OCI-M2 (cell line): ENCODE data around the gene MOK.
"Not testable (repeated sequence)": the region's sequence is repeated elsewhere in the genome, so short reads cannot be mapped to it uniquely, and the experiment has no call there.

Source experiments
- DNase-seq: peaks from one replicate; lab custom pipeline; 2025; ENCODE audit not compliant: unreplicated experiment; lab: John Stamatoyannopoulos, UW

The MOK gene

DNA sequence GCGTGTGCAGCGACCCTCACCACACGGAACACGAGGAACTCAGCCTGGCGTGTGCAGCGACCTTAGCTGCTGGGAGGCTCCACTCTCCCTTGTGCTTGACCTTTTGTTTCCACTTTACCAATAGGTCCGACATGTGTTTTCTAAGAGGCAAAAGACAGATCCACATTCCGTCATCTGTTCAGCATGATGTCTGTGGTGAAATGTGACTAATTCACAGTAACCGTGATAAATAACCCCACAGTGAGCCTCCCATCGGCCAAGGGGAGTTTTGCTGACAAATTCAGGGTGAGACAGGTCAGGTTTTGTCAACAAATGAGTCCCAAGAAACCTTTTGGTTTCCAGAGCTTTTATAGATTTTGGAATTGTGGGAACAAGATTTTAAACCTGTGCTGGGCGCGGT is 55.9 kb downstream of the MOK start:
- no peak for DNase-seq

DNA sequence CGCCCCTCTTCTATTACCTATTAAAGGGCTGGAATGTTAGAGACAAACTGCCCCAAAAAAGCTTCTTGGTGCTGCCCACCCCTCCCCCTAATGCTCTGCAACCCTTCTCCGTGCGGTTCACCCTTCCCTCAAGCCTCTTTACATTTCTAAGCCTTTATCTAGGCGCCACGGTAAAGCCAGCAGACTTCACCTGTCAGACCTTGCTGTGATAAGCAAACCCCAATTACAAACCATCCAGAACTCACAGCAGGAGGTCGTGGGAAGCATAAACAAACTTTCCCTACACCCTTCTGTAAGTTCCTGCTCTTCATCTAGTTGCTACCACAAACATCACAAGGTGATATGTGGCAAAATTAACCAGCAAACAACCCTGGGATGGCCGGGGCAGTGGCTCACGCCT is 56.8 kb downstream of the MOK start:
- DNase-seq: no peak

DNA sequence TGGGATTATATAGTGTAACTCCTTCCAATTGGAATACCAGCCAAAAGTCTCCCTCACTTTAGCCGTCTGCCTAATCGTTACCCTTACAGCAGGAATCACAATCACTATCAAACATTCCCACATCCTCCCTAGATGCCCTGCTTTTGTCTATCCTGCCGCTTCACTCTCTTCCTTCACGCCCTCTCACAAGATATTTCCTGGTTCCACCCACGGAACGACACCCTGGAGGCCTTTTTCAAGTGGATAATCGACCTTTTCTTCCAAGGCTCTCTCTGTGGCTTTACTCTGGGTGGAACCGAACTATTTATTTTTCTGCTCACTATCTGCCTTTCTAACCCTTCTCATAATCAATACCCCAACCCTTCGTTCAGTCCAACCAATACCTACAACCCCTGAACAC is 58.9 kb downstream of the MOK start:
- DNase-seq: no peak

DNA sequence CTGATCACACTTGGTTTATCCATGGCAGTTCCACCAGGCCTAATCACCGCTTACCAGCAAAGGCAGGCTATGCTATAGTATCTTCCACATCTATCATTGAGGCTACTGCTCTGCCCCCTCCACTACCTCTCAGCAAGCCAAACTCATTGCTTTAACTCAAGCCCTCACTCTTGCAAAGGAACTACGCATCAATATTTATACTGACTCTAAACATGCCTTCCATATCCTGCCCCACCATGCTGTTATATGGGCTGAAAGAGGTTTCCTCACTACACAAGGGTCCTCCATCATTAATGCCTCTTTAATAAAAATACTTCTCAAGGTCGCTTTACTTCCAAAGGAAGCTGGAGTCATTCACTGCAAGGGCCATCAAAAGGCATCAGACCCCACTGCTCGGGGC is 61.2 kb downstream of the MOK start:
- not testable (repeated sequence) for DNase-seq

DNA sequence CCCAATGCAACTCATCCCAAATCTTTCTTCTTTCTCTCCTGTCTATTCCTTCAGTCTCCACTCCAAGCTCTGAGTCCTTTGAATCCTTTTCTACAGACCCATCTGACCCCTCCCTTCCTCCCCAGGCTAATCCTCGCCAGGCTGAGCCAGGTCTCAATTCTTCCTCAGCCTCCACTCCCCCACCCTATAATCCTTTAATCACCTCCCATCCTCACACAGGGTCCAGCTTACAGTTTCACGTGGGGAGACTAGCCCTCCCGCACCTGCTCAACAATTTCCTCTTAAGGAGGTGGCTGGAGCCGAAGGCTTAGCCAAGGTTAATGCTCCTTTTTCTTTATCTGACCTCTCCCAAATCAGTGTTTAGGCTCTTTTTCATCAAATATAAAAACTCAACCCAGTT is 63.8 kb downstream of the MOK start:
- DNase-seq: no peak

DNA sequence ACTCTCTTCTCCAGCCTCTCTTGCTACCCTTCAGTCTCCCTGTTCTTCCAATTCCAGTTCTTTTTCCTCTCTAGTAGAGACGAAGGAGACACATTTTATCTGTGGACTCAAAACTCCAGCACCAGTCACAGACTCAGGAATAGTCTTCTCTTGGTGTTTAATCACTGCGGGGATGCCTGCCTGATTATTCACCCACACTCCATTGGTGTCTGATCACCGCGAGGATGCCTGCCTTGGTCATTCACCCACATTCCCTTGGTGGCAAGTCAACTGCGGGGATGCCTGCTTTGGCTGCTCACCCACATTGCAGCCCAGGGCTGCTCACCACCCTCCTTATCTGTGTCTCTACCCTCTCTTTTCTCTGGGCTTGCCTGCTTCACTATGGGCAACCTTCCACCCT is 64.5 kb downstream of the MOK start:
- not testable (repeated sequence) for DNase-seq

DNA sequence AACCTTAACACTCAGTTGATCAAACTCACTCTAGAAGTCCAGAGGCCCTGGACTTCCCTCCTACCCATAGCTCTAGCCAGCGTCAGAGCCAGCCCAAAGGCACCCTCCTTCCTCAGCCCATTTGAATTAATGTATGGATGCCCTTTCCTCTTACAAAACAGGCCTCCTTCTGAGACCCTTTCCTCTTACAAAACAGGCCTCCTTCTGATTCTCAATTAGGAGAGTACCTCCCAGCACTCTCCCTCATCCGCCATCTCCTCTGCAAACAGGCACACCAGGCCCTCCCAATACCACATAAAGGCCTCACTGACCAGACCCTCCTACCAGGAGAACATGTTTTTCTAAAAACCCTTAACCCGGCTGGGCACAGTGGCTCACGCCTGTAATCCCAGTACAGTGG is 65.7 kb downstream of the MOK start:
- DNase-seq: no peak

DNA sequence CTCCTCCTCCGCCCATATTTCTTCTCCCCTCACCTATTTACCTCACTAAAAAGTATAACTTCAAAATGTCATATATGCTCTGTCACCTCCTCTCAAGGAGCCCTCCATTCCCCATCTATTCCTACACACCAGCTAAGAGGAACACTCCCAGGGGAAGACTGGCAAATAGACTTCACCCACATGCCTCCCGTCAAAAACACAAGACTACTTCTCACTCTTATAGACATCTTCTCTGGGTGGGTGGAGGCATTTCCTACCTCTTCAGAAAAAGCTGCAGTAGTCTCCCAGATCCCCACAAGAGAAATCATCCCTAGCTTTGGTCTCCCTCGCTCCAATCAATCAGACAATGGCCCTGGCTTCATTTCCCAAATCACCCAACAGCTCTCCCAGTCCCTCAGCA is 66.2 kb downstream of the MOK start:
- DNase-seq: no peak

DNA sequence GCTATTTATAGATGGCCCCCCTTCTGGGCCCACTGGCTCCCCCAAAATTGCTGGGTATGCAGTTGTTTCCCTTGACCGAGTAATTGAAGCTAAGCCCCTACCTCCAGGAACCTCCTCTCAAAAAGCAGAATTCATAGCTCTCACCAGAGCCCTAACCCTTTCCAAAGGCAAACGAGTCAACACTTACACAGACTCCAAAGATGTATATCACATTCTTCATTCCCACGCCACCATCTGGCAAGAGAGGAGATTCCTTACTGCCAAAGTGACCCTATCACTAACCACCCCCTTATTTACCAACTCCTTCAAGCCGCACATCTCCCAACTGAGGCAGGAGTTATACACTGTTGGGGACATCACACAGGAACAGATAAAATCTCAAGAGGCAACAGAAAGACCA is 66.8 kb downstream of the MOK start:
- DNase-seq: no peak

DNA sequence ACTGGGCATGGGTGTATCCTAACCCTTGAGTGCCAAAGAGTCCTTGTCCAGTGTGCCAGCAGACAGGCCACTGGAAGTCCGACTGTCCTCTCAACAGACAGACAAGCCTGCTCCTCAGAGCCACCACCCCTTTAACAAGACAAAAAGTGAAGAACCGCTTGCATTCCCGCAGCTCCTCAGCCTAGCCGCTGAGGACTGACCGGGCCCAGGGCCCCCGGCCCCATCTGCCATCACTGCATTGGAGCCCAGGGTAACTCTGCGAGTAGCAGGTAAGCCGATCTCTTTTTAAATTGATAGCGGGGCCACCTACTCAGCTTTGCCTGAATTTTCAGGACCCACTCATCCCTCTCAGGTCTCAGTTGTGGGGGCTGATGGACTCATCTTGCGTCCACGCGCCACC is 68.9 kb downstream of the MOK start:
- no peak for DNase-seq

DNA sequence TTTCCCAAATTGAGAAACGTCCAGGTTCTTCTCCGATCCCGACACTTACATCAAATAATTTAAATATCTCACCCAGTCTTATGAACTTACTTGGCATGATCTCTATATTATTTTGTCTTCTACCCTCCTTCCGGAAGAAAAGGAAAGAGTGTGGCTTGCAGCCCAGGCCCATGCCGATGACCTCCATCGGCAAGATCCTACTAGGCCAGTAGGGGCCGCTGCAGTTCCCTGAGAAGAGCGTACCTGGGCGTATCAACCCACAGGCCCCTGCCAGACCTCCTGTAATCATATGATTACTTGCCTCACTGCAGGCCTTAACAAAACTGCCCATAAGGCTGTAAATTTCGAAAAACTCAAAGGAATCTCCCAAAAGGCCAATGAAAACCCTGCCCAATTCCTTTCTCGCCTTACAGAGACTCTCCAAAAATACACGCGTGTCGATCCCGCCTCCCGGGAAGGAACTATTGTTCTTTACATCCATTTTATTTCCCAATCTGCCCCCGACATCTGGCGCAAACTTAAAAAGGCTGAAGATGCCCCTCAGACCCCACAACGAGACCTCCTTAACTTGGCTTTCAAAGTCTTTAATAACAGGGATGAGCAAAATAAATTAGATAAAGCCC is 69.6 kb downstream of the MOK start:
- no peak for DNase-seq

DNA sequence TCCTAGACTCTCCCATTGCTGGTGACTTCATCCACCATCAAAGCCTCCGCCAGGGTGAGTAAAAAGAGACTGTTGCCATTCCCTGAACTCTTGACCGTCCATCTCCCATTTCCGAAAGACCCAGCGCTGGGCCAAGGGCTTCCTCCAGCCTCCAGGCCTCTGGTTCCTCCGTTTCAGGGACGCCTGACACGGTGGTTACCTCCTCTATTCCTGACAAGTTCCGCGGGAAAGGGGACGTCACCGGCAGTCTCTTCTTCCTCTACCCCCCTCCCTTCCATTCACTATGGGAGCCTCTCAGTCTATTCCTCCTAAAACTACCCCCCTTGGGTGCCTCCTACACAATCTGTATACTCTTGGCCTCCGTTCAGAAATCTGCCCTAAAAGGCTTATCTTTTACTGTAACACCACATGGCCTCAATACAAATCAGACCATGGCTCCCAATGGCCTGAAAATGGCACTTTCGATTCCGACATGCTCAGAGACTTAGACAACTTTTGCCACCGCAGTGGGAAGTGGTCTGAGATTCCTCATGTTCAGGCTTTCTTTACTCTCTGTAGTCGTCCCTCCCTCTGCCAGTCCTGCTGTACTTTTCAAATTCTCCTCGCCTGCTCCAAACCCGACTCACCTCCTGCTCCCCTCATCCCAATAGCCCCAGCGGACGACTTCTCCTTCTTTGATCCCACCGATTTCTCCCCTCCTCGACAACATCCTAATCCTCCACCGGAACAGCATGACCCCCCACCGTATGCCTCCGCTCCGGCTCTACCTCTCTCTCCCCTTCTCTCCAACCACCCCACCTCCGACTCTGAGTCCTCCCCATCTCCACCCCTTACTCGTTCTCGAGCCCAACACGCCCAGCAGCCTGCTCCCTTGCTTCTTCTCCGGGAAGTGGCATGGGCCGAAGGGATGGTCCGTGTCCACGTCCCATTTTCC is 70.4 kb downstream of the MOK start:
- DNase-seq: no peak

DNA sequence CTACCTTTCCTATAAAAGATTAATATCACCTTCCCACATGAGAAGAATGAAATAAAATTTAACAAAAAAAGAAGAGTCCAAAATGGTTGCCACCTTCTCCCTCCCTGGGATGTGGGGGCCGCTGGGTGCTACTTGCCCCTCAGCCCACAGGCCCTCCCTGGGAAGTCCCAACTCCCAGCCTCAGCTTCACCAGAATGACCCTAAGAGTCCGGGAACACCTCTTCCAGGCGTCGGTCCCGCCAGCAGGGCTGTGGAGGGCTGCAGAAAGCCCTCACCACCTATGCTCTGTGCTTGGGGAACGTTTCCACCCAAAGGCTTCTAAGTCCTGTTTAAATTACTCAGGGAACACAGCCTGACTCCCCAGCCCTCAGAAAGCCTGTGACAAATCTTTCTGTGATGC is 71.9 kb downstream of the MOK start:
- no peak for DNase-seq

DNA sequence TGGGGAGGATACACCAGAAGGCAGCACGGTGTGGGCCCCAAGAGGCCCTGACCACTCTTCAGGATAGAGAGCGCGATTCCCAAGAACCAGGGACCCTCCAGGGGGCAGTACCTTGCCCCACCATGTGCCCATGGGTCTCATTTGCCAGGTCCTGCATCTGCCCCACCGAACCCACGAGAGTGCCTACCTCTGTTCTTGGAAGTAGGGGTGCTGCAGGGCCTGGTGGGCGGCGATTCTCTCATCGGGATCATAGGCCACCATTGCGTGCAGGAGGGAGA is 72.7 kb downstream of the MOK start:
- no peak for DNase-seq

DNA sequence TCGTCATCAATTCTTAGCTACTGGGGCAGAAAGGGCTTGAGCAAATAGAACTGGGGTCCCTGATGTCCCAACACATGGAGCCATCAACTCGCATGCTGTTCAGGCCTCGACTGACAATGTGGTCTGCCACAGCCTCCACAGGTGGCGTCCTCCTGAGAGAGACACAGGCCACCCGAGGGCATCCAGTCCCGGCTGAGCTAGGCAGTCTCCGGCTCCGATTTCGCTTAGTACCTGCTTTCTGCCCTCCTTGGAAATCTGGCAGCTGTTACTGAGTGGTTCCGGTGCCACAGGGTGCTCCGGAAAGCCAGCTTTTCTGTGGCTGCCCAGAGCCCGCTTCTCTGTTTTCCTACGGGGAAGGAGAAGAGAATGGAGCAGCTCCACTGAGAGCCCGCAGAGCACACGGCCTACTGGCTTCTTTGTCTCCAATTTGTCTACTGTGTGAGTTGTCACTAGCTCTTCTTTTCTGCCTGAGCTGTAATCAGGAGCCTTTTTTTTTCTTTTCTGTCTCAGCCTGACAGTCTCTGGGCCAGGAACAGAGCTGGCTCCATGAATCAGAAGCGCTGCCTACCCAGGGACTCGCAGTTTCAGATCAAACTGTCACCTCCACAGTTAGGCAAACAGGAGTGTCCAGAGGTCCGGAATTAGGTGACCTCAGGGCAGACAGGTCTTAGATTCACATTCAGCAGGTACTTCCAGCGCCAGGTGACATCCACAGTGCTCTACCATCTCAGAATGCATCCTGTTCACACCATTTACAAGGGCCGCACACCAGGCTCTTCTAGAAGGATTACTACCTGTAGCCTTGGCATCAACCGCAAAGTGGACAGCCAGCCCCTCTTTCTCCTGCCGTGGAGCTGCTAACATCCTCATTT is 73.3 kb downstream of the MOK start:
- DNase-seq: no peak

DNA sequence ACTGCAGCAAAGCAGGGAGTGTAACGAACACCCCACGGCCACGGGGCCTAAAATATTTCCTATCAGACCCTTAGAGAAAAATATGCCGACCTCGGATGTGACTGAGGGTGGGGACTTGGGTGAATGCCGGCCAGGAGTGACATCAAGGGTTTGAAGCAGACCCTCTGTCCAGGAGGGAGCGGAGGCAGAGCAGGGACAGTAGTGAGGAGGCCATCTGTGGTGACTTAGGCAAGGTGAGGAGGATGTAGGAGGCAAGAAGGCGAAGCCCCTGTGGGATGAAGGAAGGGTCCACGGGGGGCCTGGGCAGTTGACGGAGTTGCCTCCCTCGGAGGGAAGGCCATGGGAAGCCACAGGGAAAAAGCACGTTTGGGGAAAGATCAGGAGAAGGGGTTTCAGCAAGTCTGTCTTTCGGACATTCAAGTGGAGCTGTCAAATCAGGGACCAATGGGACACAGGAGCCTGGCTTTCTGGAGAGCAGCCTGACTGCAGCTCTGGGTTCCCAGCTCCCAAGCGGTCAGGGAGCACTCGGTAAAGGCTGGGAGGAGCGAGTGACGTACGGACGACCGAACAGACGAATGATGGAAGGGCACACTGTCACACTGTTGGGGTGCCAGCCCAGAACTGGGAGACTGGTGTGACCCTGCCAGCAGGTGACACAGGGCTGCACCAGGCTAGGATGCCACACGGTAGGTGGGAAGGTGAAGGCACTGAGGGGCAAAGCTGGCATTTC is 74.3 kb downstream of the MOK start:
- DNase-seq: no peak

DNA sequence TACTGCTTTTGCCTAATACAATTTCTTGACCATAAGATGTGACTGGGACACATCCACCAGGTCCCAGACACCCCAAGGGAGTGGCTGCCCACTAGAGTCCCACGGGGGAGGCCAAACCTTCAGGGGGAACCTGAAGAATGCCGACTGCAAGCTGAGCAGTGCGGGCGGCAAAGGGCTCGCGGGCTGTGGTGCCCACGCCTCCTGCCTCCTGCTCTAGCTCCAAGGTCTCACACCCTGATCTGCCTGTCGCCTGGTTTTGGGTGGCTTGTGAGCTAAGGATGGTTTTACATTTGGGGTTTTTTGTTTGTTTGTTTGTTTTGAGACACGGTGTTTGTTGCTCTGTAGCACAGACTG is 75.2 kb downstream of the MOK start:
- no peak for DNase-seq

DNA sequence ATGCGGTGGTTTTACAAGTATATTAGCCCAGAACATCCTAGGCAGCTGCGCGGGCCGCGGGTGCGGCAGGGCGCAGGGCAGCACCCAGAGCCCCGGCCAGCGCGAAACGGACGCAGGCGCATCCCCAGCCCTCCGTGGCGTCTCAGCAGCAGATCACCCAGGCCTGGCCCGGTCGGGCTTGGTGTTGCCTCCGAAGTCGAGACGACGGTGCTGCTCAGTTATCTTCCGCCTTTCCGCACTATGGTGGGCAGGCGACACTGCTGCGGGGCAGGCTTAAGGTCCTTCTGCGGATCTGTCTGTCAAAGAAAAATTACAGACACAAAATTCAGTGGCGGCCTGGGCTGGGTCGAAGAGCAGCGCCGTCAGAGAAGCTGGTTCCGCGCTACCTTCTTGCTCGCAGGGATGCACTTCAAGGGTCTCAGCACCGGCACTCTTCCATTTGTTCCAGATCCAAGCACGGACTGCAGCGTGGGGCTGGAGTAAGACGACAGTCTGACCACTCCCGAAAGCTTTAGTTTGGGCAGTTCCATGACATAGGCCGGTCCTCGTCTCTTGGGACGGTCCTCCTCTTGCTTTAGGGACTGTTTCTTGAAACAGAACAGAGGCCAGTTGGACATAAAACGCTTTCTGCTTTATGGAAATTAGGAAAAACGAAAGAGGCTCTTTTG is 75.8 kb downstream of the MOK start:
- DNase-seq: no peak

DNA sequence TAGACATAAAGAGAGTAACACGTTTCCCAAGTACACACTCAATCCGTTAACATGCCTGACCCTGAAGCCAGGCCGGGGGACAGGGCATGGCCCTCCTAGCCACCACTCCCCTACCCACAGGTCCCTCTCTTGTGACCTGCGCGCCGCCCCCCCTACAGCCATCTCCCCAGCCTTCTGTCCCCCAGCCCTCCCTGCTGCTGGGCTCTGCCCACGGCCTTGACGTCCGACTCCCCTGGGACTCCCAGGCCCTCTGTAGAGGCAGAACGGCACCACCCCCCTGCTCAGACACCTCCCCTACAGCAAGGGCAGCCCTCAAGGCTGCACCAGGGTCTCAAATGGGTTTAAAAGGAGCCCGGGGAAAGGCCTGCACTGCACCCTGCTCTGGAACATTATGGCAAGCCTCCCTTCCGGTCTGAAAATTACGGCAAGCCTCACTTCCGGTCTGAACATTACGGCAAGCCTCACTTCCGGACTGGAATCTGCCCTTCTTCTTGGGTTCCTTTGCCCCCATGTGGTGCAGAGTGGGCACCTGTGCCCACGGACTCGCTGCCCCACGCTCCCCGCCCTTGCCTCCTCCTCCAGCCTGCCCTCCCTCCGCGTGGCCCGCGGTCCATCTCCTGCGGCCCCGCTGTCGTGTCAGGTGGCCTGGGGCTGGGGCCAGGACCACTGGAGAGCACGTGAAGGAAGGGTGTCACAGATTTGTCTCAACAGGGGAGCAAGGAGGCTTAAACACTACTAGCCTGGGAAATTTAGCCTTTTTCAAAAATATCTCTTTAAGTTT is 77.6 kb downstream of the MOK start:
- no peak for DNase-seq
